PC-9 (cell line): Measurements from ENCODE around the gene ARHGEF12.

Experiments
- EZH2 ChIP-seq: fragments of 200-600 bp; sonication (generic); IDR thresholded peaks from 2 replicates; pipeline ENCODE4 v1.8.0; 2017; ENCODE audit warnings: antibody characterized with exemption, low read depth
- TF ChIP-seq, protein P1 (sequence below): fragments of 200-600 bp; sonication (generic); conservative IDR thresholded peaks from 2 replicates; pipeline ENCODE4 v1.6.1; 2017; ENCODE audit warnings: mixed run types, antibody characterized with exemption, mild to moderate bottlenecking, moderate library complexity

DNA sequence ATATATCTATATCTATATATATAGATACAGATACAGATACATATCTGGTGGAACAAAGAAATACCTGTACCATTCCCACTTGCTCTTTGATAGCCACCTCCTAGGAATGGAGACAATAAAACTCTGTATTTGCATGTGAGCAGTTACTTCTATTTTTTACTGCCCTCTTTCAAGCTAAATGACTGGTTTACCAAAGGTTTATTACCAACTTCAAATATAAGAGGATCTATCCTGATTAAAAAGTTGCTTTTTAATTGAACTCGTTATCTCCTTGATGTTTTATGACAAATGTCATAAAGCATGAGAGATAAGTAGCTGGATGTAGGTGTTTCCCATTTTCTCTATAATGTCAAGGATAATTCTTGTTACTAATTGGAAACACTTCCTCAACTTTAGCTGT, 153.6 kb downstream of the ARHGEF12 start:
- TF ChIP-seq, protein P1, sequence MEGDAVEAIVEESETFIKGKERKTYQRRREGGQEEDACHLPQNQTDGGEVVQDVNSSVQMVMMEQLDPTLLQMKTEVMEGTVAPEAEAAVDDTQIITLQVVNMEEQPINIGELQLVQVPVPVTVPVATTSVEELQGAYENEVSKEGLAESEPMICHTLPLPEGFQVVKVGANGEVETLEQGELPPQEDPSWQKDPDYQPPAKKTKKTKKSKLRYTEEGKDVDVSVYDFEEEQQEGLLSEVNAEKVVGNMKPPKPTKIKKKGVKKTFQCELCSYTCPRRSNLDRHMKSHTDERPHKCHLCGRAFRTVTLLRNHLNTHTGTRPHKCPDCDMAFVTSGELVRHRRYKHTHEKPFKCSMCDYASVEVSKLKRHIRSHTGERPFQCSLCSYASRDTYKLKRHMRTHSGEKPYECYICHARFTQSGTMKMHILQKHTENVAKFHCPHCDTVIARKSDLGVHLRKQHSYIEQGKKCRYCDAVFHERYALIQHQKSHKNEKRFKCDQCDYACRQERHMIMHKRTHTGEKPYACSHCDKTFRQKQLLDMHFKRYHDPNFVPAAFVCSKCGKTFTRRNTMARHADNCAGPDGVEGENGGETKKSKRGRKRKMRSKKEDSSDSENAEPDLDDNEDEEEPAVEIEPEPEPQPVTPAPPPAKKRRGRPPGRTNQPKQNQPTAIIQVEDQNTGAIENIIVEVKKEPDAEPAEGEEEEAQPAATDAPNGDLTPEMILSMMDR, result no peak
- TF ChIP-seq EZH2, result no peak
